ENCODE data around the gene PTX4. TPM values are rescaled to one million over a fixed set of nuclear protein-coding genes. Genes with fewer than 3 reads are reported as not detected.

Gene PTX4
- total and polyA plus RNA-seq, 2 experiments from 2014 or later, result not detected

DNA sequence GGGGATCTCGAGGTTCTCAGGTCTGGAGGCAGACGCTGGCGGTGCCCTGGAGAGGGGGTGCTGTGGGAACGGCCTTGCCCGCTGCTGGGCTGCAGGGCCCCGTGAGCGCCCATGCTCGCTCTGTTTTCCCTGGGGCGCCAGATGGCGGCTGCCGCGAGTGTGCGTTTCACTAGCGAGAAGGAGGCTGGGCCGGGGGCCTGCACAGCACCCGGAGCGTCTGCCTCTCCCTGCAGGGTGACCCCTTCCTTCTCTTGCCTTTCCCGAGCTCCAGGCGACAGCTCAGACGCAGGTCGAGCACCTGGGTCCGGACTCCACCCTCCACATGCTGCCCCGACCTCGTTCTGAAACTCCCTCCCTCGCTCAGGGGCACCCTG, 7.1 kb upstream of the PTX4 start:
- H3K4me2 ChIP-seq, result no peak overlapping the region
- DNase-seq (ENCODE audit: low spot score) (no peak), ATAC-seq (no peak)
- Mint-ChIP-seq H3K4me3 (no peak overlapping the region), H3K27ac (no peak overlapping the region), H3K27me3 (ENCODE audit: insufficient read depth, low read depth, poor library complexity) (peaks cover 9% of the 10 kb centered on the region), H3K9me3 (no peaks in the 10 kb centered on the region), H3K36me3 (ENCODE audit: low read depth) (peaks cover 30% of the 10 kb centered on the region), H3K4me1 (peaks cover 6% of the 10 kb centered on the region; the same call in 2 of the 3 replicates)
- H3K9me2 ChIP-seq (ENCODE audit: insufficient read depth), result no peaks in the 10 kb centered on the region
- TF ChIP-seq ZNF331 (CRISPR knock-in tag; IDR thresholded peaks at IDR 0.05; ENCODE audit: low read depth) (no peak), REST (IDR thresholded peaks at IDR 0.05; ENCODE audit: unreplicated experiment) (no peak), JUNB (IDR thresholded peaks at IDR 0.05; ENCODE audit: unreplicated experiment) (no peak), CREB1 (CRISPR knock-in tag; IDR thresholded peaks at IDR 0.05; ENCODE audit: low read depth) (no peak), ZNF462 (CRISPR knock-in tag; IDR thresholded peaks at IDR 0.05) (no peak), EZH2phosphoT487 (IDR thresholded peaks at IDR 0.05; ENCODE audit: unreplicated experiment) (no peak), CTCF (conservative IDR thresholded peaks at IDR 0.05; ENCODE audit: low read depth in 2 of 2) (no peak), EZH2 (IDR thresholded peaks at IDR 0.05; ENCODE audit: low read depth, unreplicated experiment) (no peak), POLR2AphosphoS5 (IDR thresholded peaks at IDR 0.05; ENCODE audit: low read depth) (no peak)
- H3K4me3 ChIP-seq, result no peak overlapping the region
- peaks cover 6% of the 10 kb centered on the region for H3K36me3 ChIP-seq (ENCODE audit: insufficient read depth)
- H3F3A ChIP-seq (replicated peaks; ENCODE audit: low read depth), result 0 out of 2 replicates have a peak, but pooled peaks cover 6% of the 10 kb centered on the region
- no peak overlapping the region for H2AFZ ChIP-seq
- peaks cover 3% of the 10 kb centered on the region; the same call in 1 of the 2 replicates for H3K79me2 ChIP-seq (replicated peaks; ENCODE audit: insufficient read depth)
- H3K27me3 ChIP-seq (ENCODE audit: insufficient read depth), result no peaks in the 10 kb centered on the region
- H3K4me1 ChIP-seq (ENCODE audit: insufficient read depth), result 0 out of 2 replicates have a peak, but pooled peaks cover 4% of the 10 kb centered on the region
- H4K20me1 ChIP-seq (replicated peaks; ENCODE audit: insufficient read depth), result no peaks in the 10 kb centered on the region
- no peak overlapping the region for H3K27ac ChIP-seq (ENCODE audit: low read depth)
